GM23248 (cell line): ENCODE results near the gene NFIX.

Source experiments
- EZH2 ChIP-seq: fragments of 200-600 bp; sonication (generic); IDR thresholded peaks from 2 replicates; pipeline ENCODE4 v1.6.1; 2018; ENCODE audit warnings: antibody characterized with exemption, mild to moderate bottlenecking; ENCODE audit not compliant: insufficient read depth, poor library complexity, severe bottlenecking
- EZH2phosphoT487 ChIP-seq: fragments of 200-600 bp; sonication (generic); IDR thresholded peaks from 2 replicates; pipeline ENCODE4 v1.6.1; 2018; ENCODE audit warnings: antibody characterized with exemption, moderate library complexity, mild to moderate bottlenecking, low read depth; ENCODE audit not compliant: insufficient read depth

- no peak for TF ChIP-seq EZH2
- no peak for TF ChIP-seq EZH2phosphoT487
Observed at GRCh38 chr19:13022859-13023636, 27.8 kb downstream of the NFIX start.
